ENCODE results near the gene HRCT1. TPM values are rescaled to one million over a fixed set of nuclear protein-coding genes. Genes with fewer than 3 reads are reported as not detected.

Gene HRCT1
- total RNA-seq, 1 experiment from 2014 or later, result 6.0 TPM

GRCh38 chr9:35859310-35859989 is 46.6 kb upstream of the HRCT1 start:
- ChIA-PET CTCF (interaction anchor here (0.7 to 1.2 kb wide), 3 partner anchors 14 to 52 kb away, joined by 3 to 5 read pairs (median 3); no protein-coding TSS in a partner anchor), POLR2A (no interaction called here)
- Mint-ChIP-seq H3K9me3 (ENCODE audit: unreplicated experiment) (no peaks in the 10 kb centered on the region), H3K36me3 (ENCODE audit: insufficient read depth, unreplicated experiment) (peaks cover 4% of the 10 kb centered on the region), H3K4me3 (ENCODE audit: unreplicated experiment) (no peak overlapping the region), H3K27me3 (ENCODE audit: insufficient read depth, unreplicated experiment) (peaks cover 47% of the 10 kb centered on the region), H3K27ac (ENCODE audit: low read depth, unreplicated experiment) (no peak overlapping the region), H3K4me1 (ENCODE audit: insufficient read depth, unreplicated experiment) (no peaks in the 10 kb centered on the region)
- no TSS peak for BruUV-seq (replicated peaks)
- TF ChIP-seq CTCF (IDR thresholded peaks at IDR 0.05; ENCODE audit: unreplicated experiment), result no peak
- DNase-seq (ENCODE audit: unreplicated experiment), result peak; percentile 4
- intact Hi-C loops (cut with micrococcal nuclease), result no loop called here

GRCh38 chr9:35859990-35860339 is 46.0 kb upstream of the HRCT1 start:
- Mint-ChIP-seq H3K27me3 (ENCODE audit: insufficient read depth, unreplicated experiment) (peaks cover 47% of the 10 kb centered on the region), H3K27ac (ENCODE audit: low read depth, unreplicated experiment) (no peak overlapping the region), H3K4me3 (ENCODE audit: unreplicated experiment) (no peak overlapping the region), H3K36me3 (ENCODE audit: insufficient read depth, unreplicated experiment) (peaks cover 4% of the 10 kb centered on the region), H3K9me3 (ENCODE audit: unreplicated experiment) (no peaks in the 10 kb centered on the region), H3K4me1 (ENCODE audit: insufficient read depth, unreplicated experiment) (no peaks in the 10 kb centered on the region)
- no peak for TF ChIP-seq CTCF (IDR thresholded peaks at IDR 0.05; ENCODE audit: unreplicated experiment)
- POLR2A ChIA-PET, result no interaction called here
- no peak for DNase-seq (ENCODE audit: unreplicated experiment)
- CTCF ChIA-PET, result interaction anchor here (0.7 kb wide), 1 partner anchor 20 kb away, joined by 3 read pairs; no protein-coding TSS in a partner anchor
- BruUV-seq (replicated peaks), result no TSS peak
- intact Hi-C loops (cut with micrococcal nuclease), result no loop called here

- POLR2A ChIA-PET, result interaction anchor here (0.7 to 1.5 kb wide), 3 partner anchors 11 to 76 kb away, joined by 3 read pairs; no protein-coding TSS in a partner anchor
- intact Hi-C loops (cut with micrococcal nuclease), result no loop called here
- H3K27ac Mint-ChIP-seq (ENCODE audit: low read depth, unreplicated experiment), result no peak overlapping the region
- peaks cover 34% of the 10 kb centered on the region for H3K27me3 Mint-ChIP-seq (ENCODE audit: insufficient read depth, unreplicated experiment)
- H3K9me3 Mint-ChIP-seq (ENCODE audit: unreplicated experiment), result no peaks in the 10 kb centered on the region
- BruUV-seq (replicated peaks), result no TSS peak
- no peak for DNase-seq (ENCODE audit: unreplicated experiment)
- no peaks in the 10 kb centered on the region for H3K4me1 Mint-ChIP-seq (ENCODE audit: insufficient read depth, unreplicated experiment)
- no peak for TF ChIP-seq CTCF (IDR thresholded peaks at IDR 0.05; ENCODE audit: unreplicated experiment)
- no peak overlapping the region for H3K4me3 Mint-ChIP-seq (ENCODE audit: unreplicated experiment)
- CTCF ChIA-PET, result interaction anchor here (0.6 to 1.3 kb wide), 3 partner anchors 21 to 42 kb away, joined by 3 to 4 read pairs (median 4); no protein-coding TSS in a partner anchor
- peaks cover 4% of the 10 kb centered on the region for H3K36me3 Mint-ChIP-seq (ENCODE audit: insufficient read depth, unreplicated experiment)
Observed at GRCh38 chr9:35861161-35861897, 44.7 kb upstream of the HRCT1 start.

- intact Hi-C loops (cut with micrococcal nuclease), result no loop called here
- H3K4me3 Mint-ChIP-seq (ENCODE audit: unreplicated experiment), result no peak overlapping the region
- no peak for DNase-seq (ENCODE audit: unreplicated experiment)
- ChIA-PET POLR2A (no interaction called here), CTCF (interaction anchor here (2.2 kb wide), 1 partner anchor 36 kb away, joined by 5 read pairs; no protein-coding TSS in a partner anchor)
- H3K4me1 Mint-ChIP-seq (ENCODE audit: insufficient read depth, unreplicated experiment), result no peaks in the 10 kb centered on the region
- no peak for TF ChIP-seq CTCF (IDR thresholded peaks at IDR 0.05; ENCODE audit: unreplicated experiment)
- H3K9me3 Mint-ChIP-seq (ENCODE audit: unreplicated experiment), result no peaks in the 10 kb centered on the region
- no peak overlapping the region for H3K27ac Mint-ChIP-seq (ENCODE audit: low read depth, unreplicated experiment)
- no TSS peak for BruUV-seq (replicated peaks)
- no peaks in the 10 kb centered on the region for H3K36me3 Mint-ChIP-seq (ENCODE audit: insufficient read depth, unreplicated experiment)
- H3K27me3 Mint-ChIP-seq (ENCODE audit: insufficient read depth, unreplicated experiment), result peaks cover 24% of the 10 kb centered on the region
Observed at GRCh38 chr9:35862328-35862727, 43.7 kb upstream of the HRCT1 start.
